WTC11 (cell line): ENCODE data around the gene RIN3. TPM values are rescaled to one million over a fixed set of nuclear protein-coding genes. Genes with fewer than 3 reads are reported as not detected.

Experiments
- ARID4B ChIP-seq: sonication (generic); formaldehyde crosslinking; IDR thresholded peaks from 2 replicates; pipeline ENCODE4 v1.8.0; 2023; ENCODE audit warnings: missing genetic modification reagents, mild to moderate bottlenecking, borderline replicate concordance
- ATF6 ChIP-seq: sonication (generic); formaldehyde crosslinking; IDR thresholded peaks from 2 replicates; pipeline ENCODE4 v1.8.1; 2023; ENCODE audit warnings: mild to moderate bottlenecking, missing genetic modification reagents
- EMX1 ChIP-seq: fragments of 250-450 bp; sonication (Bioruptor Pico); IDR thresholded peaks from 2 replicates; pipeline ENCODE4 v1.8.0; 2021; ENCODE audit warnings: mild to moderate bottlenecking
- FOXP1 ChIP-seq: sonication (generic); formaldehyde crosslinking; IDR thresholded peaks from 2 replicates; pipeline ENCODE4 v1.8.0; 2022; ENCODE audit warnings: missing genetic modification reagents, mild to moderate bottlenecking, moderate library complexity, borderline replicate concordance
- GRHL2 ChIP-seq: fragments of 250-450 bp; sonication (Bioruptor Pico); IDR thresholded peaks from 2 replicates; pipeline ENCODE4 v1.8.0; 2022; ENCODE audit warnings: mild to moderate bottlenecking, moderate library complexity; ENCODE audit not compliant: insufficient replicate concordance, severe bottlenecking
- OVOL2 ChIP-seq: fragments of 250-450 bp; sonication (Bioruptor Pico); IDR thresholded peaks from 2 replicates; pipeline ENCODE4 v1.9.0; 2021; ENCODE audit warnings: mild to moderate bottlenecking, borderline replicate concordance
- ZBTB21 ChIP-seq: sonication (generic); formaldehyde crosslinking; IDR thresholded peaks from 2 replicates; pipeline ENCODE4 v1.8.1; 2023; ENCODE audit warnings: mild to moderate bottlenecking, missing genetic modification reagents, borderline replicate concordance
- ZNF425 ChIP-seq: fragments of 250-450 bp; sonication (Bioruptor Pico); conservative IDR thresholded peaks from 2 replicates; pipeline ENCODE4 v1.9.0; 2021; ENCODE audit warnings: mild to moderate bottlenecking
- total RNA-seq: library from RNA; stranded (reverse); gene quantifications from 3 replicates; pipeline ENCODE4 v1.2.3, GENCODE V29; 2021
- TF ChIP-seq, protein P1 (sequence below): sonication (generic); formaldehyde crosslinking; IDR thresholded peaks from 2 replicates; pipeline ENCODE4 v1.8.1; 2023; ENCODE audit warnings: mild to moderate bottlenecking, missing genetic modification reagents, borderline replicate concordance
- TF ChIP-seq, protein P2 (sequence below): sonication (generic); formaldehyde crosslinking; IDR thresholded peaks from 2 replicates; pipeline ENCODE4 v1.8.0; 2023; ENCODE audit warnings: mild to moderate bottlenecking, missing genetic modification reagents
- TF ChIP-seq, protein P3 (sequence below): sonication (generic); formaldehyde crosslinking; IDR thresholded peaks from 2 replicates; pipeline ENCODE4 v1.8.1; 2022; ENCODE audit warnings: mild to moderate bottlenecking, moderate library complexity, missing genetic modification reagents

RIN3 gene
- total RNA-seq, 1 experiment from 2014 or later, result 3.3 TPM

- TF ChIP-seq, protein P1, sequence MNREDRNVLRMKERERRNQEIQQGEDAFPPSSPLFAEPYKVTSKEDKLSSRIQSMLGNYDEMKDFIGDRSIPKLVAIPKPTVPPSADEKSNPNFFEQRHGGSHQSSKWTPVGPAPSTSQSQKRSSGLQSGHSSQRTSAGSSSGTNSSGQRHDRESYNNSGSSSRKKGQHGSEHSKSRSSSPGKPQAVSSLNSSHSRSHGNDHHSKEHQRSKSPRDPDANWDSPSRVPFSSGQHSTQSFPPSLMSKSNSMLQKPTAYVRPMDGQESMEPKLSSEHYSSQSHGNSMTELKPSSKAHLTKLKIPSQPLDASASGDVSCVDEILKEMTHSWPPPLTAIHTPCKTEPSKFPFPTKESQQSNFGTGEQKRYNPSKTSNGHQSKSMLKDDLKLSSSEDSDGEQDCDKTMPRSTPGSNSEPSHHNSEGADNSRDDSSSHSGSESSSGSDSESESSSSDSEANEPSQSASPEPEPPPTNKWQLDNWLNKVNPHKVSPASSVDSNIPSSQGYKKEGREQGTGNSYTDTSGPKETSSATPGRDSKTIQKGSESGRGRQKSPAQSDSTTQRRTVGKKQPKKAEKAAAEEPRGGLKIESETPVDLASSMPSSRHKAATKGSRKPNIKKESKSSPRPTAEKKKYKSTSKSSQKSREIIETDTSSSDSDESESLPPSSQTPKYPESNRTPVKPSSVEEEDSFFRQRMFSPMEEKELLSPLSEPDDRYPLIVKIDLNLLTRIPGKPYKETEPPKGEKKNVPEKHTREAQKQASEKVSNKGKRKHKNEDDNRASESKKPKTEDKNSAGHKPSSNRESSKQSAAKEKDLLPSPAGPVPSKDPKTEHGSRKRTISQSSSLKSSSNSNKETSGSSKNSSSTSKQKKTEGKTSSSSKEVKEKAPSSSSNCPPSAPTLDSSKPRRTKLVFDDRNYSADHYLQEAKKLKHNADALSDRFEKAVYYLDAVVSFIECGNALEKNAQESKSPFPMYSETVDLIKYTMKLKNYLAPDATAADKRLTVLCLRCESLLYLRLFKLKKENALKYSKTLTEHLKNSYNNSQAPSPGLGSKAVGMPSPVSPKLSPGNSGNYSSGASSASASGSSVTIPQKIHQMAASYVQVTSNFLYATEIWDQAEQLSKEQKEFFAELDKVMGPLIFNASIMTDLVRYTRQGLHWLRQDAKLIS (CRISPR knock-in tag), result no peak
- no peak for TF ChIP-seq ZBTB21 (CRISPR knock-in tag)
- no peak for TF ChIP-seq ATF6 (CRISPR knock-in tag)
- TF ChIP-seq, protein P2, sequence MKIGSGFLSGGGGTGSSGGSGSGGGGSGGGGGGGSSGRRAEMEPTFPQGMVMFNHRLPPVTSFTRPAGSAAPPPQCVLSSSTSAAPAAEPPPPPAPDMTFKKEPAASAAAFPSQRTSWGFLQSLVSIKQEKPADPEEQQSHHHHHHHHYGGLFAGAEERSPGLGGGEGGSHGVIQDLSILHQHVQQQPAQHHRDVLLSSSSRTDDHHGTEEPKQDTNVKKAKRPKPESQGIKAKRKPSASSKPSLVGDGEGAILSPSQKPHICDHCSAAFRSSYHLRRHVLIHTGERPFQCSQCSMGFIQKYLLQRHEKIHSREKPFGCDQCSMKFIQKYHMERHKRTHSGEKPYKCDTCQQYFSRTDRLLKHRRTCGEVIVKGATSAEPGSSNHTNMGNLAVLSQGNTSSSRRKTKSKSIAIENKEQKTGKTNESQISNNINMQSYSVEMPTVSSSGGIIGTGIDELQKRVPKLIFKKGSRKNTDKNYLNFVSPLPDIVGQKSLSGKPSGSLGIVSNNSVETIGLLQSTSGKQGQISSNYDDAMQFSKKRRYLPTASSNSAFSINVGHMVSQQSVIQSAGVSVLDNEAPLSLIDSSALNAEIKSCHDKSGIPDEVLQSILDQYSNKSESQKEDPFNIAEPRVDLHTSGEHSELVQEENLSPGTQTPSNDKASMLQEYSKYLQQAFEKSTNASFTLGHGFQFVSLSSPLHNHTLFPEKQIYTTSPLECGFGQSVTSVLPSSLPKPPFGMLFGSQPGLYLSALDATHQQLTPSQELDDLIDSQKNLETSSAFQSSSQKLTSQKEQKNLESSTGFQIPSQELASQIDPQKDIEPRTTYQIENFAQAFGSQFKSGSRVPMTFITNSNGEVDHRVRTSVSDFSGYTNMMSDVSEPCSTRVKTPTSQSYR (CRISPR knock-in tag), result no peak
- no peak for TF ChIP-seq ZNF425 (CRISPR knock-in tag)
- TF ChIP-seq, protein P3, sequence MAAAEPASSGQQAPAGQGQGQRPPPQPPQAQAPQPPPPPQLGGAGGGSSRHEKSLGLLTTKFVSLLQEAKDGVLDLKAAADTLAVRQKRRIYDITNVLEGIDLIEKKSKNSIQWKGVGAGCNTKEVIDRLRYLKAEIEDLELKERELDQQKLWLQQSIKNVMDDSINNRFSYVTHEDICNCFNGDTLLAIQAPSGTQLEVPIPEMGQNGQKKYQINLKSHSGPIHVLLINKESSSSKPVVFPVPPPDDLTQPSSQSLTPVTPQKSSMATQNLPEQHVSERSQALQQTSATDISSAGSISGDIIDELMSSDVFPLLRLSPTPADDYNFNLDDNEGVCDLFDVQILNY, result no peak
- no peak for TF ChIP-seq EMX1 (CRISPR knock-in tag)
- no peak for TF ChIP-seq OVOL2
- no peak for TF ChIP-seq ARID4B (CRISPR knock-in tag)
- TF ChIP-seq GRHL2 (CRISPR knock-in tag), result no peak
- no peak for TF ChIP-seq FOXP1
These were observed 5.9 kb downstream of the RIN3 start (continued) for GRCh38 chr14:92519246-92520101.
